GM13977 (cell line): Measurements from ENCODE around the gene LHFPL6.

Source experiments
- DNase-seq: peaks from one replicate; pipeline ENCODE4 v3.0.0; 2012; ENCODE audit warnings: low spot score
- in situ Hi-C: fragments of 300-500 bp; cut with MboI; formaldehyde crosslinking; loops from one replicate; pipeline ENCODE4 v1.12.0; 2022; ENCODE audit warnings: low sequenced_read_pairs, low pct_unique_long_range_greater_than_20kb, mixed read lengths, inconsistent platforms; ENCODE audit not compliant: unreplicated experiment
- TF ChIP-seq, protein P1 (sequence below): IDR thresholded peaks from 2 replicates; pipeline ENCODE4 v1.5.1; 2012; ENCODE audit warnings: mild to moderate bottlenecking, control low read depth; ENCODE audit not compliant: insufficient read depth; ENCODE audit errors: extremely low read depth, missing control alignments

The LHFPL6 gene

DNA sequence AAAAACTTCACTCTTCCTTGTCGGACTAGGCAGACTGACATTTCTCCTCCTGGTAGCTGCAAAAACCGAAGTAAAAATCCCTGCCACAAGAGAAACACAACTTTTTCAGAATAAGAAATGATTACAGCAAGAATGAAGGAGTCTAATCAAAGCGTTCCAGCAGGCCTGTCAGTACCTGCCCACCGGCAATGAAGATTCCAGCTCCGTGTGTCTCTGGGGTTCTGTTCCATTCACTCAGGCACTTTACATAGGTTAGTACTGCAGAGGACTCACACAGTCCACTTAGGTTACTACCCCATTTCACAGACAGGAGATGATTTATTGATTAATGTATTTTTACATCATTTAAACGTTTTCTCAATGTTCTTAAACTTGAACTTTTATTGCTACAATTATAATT lies 289.3 kb downstream of the LHFPL6 start:
- TF ChIP-seq, protein P1, sequence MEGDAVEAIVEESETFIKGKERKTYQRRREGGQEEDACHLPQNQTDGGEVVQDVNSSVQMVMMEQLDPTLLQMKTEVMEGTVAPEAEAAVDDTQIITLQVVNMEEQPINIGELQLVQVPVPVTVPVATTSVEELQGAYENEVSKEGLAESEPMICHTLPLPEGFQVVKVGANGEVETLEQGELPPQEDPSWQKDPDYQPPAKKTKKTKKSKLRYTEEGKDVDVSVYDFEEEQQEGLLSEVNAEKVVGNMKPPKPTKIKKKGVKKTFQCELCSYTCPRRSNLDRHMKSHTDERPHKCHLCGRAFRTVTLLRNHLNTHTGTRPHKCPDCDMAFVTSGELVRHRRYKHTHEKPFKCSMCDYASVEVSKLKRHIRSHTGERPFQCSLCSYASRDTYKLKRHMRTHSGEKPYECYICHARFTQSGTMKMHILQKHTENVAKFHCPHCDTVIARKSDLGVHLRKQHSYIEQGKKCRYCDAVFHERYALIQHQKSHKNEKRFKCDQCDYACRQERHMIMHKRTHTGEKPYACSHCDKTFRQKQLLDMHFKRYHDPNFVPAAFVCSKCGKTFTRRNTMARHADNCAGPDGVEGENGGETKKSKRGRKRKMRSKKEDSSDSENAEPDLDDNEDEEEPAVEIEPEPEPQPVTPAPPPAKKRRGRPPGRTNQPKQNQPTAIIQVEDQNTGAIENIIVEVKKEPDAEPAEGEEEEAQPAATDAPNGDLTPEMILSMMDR = no peak
- in situ Hi-C loops = no loop called here
- no peak for DNase-seq

DNA sequence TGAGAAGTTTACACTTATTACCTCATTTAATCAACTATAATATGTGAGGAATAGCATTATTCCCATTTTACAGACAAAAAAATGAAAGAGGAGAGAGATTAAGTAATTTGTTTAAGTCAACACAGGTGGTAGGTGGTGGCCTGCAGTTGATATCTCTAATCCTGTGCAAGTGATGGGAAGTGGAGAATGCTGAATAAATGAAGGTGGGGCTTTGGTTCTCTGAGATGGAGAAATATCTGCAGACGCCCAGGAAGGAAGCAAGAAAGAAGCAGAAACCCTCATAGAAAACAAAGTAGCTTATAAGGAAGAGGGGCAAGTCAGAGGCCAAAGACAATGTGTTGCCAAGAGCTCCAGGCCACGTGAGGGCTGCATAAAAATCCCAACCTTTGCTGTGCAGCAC lies 290.4 kb downstream of the LHFPL6 start:
- no peak for DNase-seq
- TF ChIP-seq, protein P1 = no peak
- in situ Hi-C loops = no loop called here

DNA sequence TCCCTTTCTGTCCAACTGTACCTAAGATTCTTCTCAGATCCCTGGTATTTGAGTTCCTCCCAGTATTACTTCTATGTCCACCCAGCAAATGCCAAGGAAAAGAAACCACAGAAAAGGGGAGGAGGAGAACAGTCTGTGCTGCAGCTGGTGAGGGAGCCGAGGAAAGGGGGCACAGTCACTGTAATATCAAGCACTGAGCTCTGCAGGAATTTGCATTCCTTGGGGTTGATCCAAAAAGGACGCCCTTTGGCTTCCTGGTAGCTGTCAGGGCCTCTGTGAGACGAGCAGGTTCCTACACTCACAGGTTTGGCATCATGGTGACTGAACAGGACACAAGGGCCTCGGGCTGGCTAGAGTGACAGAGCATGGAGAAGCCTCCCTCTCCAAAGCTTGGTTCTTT lies 291.4 kb downstream of the LHFPL6 start:
- in situ Hi-C loops = no loop called here
- TF ChIP-seq, protein P1 = no peak
- no peak for DNase-seq

DNA sequence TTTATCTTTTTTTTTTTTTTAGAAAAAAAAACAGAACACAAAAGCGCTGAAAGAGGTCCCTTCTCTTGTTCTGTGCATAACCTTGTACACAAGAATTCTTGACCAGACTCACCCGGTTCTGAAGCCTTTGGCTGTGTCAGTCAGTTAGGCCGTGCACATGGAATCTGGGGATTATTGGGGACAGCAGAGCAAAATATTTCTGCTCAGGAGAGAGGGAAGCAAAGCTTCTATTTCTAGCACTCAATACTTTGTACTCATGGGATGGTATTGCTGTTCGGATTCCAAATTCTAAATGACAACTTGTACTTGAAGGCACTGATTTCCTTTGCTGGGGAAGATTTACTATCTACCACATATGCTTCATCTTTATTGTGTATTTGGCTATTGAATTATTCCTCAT lies 292.0 kb downstream of the LHFPL6 start:
- TF ChIP-seq, protein P1 = no peak
- DNase-seq = no peak

DNA sequence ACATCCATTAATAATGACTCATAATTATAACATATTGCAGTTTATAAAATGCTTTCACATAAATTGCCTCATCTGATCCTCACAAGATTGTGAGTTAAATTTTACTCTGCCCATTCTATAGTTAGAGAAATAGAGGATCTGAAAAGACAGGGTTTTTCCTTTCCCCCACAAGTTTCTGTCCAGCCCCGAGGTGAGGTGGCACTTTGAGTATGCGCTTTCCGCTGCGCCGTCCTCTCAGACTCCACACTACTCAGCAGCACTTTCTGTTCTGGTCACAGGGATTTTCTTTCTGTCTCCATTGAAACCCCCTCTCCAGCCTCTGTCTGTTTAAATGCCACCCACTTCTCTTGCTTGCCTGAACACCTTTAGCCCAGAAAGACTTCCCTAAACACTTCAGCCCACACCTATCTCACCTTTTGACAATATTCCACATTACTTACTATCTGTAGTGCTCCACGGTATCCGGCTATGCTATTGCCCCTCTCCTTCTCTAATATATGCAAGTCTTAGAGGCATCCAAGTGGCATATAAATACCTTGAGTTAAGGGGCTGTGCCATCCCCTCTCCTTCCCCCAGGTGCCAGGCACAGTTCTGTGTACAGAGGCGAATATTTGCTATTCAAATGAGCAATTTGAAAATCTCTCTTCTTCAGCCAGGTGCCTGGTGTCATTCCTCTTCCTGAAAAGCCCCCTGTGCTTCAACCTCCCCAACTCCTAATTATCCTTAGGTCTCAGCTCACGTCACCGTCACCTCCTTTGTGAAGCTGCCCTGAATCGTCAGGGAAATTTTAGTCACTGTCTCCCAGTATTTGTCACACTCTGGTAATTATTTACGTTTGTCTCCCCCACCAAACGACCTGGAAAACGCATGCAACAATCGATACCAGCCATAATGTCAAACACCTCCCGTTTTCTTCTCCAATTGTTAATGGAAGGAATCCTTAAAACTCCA lies 296.1 kb downstream of the LHFPL6 start:
- in situ Hi-C loops = no loop called here
- DNase-seq = peak; percentile 44
- TF ChIP-seq, protein P1 = no peak

More for the DNA sequence above, 292.0 kb downstream of the LHFPL6 start:
- in situ Hi-C loops = no loop called here

DNA sequence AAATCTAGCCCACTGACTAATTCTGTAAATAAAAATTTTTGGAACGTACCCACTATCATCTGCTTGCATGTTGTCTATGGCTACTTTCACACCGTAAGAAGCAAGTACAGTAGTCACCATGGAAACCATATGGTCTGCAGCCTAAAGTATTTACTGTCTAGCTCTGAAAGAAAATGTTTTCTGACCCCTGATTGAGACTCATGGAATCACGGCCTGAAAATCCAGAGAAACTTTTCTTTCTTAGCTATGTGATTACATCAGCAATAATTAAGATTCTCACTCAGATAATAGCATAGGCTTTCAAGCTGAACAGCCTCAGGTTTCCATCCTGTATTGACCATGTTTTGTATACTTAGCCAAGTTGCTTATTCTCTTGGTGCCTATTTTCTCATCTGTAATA lies 300.2 kb downstream of the LHFPL6 start:
- no peak for DNase-seq
- TF ChIP-seq, protein P1 = no peak
- in situ Hi-C loops = no loop called here
